A549 treated with GW870086 at 1 μM for 4 hours (cell line): Measurements from ENCODE around the gene CNOT10. TPM values are rescaled to one million over a fixed set of nuclear protein-coding genes. Genes with fewer than 3 reads are reported as not detected.

ENCODE experiments used
- total RNA-seq: library from RNA; stranded (reverse); fragments of 200-300 nt; extraction: Qiagen RNA extraction; gene quantifications from 5 replicates; pipeline ENCODE4 v1.2.3, GENCODE V29; 2022; ENCODE audit warnings: low read depth

Gene CNOT10, protein sequence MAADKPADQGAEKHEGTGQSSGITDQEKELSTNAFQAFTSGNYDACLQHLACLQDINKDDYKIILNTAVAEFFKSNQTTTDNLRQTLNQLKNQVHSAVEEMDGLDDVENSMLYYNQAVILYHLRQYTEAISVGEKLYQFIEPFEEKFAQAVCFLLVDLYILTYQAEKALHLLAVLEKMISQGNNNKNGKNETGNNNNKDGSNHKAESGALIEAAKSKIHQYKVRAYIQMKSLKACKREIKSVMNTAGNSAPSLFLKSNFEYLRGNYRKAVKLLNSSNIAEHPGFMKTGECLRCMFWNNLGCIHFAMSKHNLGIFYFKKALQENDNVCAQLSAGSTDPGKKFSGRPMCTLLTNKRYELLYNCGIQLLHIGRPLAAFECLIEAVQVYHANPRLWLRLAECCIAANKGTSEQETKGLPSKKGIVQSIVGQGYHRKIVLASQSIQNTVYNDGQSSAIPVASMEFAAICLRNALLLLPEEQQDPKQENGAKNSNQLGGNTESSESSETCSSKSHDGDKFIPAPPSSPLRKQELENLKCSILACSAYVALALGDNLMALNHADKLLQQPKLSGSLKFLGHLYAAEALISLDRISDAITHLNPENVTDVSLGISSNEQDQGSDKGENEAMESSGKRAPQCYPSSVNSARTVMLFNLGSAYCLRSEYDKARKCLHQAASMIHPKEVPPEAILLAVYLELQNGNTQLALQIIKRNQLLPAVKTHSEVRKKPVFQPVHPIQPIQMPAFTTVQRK
- total RNA-seq, result 26.7 to 29.8 TPM (median 28.5 TPM) in 5 replicates

DNA sequence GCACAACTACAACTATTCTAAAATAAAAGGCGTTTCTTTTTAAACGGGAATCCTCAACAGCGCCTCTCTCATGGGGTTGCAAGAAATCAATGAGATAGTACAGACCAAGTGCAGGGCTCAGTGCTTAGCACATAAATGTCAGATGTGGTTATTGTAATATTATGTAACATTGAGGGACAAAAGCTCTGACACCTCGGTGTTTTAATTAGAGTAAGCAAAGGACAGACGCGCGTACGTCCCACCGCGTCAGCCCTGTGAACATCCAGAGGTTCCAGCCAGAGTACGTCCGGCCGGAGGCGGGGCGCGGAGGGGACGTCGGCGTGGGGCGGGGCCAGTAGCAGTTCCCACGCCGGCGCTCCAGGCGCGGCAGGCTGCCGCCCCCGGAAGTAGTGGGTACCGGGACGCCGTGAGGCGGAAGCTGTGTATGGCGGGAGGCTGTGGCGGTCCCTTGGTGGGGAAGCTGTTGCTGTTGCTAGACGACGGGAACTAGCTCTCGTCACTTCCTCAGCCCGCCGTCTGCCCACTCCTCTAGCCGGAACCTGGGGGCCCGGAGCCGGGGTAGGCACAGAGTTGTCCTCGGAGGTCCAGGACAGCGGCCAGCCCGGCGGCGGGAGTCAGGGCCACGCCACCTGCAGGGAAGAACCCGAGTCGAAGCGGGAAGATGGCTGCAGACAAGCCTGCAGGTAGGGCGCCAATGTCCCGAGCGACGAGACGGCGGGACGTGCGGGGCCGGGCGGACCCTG lies at the start of gene CNOT10:
Gene CNOT10, plus strand, starts transcription at position 389 of the 743 bp plus-strand sequence. Its CDS starts 273 bp downstream, at position 662.

DNA sequence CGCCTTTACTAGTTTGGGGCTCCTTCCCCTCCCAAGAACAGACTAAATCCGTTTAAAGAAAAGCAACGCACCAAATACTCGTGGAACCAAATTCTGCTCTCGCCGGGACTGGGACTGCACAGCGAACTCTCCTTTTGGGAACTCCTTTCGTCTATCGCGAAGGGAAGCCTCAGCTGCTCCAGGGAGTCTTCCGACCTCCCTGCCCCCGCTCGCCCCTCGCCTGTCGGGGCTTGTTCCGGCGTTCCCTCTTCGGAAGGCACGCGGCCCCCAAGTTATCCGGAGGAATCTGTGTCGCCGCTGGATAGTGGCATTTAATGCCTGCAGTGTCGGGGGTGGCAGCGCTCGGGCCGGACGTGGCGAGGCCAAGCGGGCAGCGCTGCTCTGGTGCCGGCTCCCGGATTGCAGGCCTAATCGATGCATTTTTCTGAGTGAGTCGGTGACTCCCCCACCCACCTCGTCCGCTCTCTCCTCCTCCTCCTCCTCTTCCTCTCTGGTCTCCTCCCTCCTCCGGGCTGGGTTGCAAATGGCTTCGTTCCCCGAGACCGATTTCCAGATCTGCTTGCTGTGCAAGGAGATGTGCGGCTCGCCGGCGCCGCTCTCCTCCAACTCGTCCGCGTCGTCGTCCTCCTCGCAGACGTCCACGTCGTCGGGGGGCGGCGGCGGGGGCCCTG lies 132.7 kb downstream of the CNOT10 start, which contains the start of gene TRIM71:
Gene TRIM71, plus strand, starts transcription at position 440 of the 671 bp plus-strand sequence. Its CDS starts 84 bp downstream, at position 524.

Other genes starting within 250 kb of the CNOT10 start
- 32.3 to 46.9 TPM (median 41.7 TPM) in 5 replicates for gene CMTM6, start 182.3 kb upstream of the CNOT10 start, total RNA-seq
- 39.6 to 48.5 TPM (median 42.3 TPM) in 5 replicates for gene DYNC1LI1, start 114.3 kb upstream of the CNOT10 start, total RNA-seq
- gene TRIM71, start 132.8 kb downstream of the CNOT10 start, total RNA-seq, result 0.03 TPM in 1 of 5 replicates, not detected in the others